ENCODE measurements around the gene TRIM9.

TRIM9 gene

GRCh38 chr14:51068268-51068667, 26.6 kb downstream of the TRIM9 start:
- no peak overlapping the region for H3K4me3 ChIP-seq (ENCODE audit: low read depth, low read length)
- no peak for TF ChIP-seq CTCF (IDR thresholded peaks at IDR 0.05; ENCODE audit: control insufficient read depth, extremely low read depth, insufficient read depth)

GRCh38 chr14:51067295-51067694, 27.6 kb downstream of the TRIM9 start:
- DNase-seq (ENCODE audit: low read depth), result no peak
- H3K4me3 ChIP-seq (ENCODE audit: low read depth, low read length), result no peak overlapping the region
- TF ChIP-seq CTCF (IDR thresholded peaks at IDR 0.05; ENCODE audit: control insufficient read depth, extremely low read depth, insufficient read depth), result no peak

More at GRCh38 chr14:51068268-51068667, 26.6 kb downstream of the TRIM9 start:
- no peak for DNase-seq (ENCODE audit: low read depth)

GRCh38 chr14:51066576-51066975, 28.3 kb downstream of the TRIM9 start:
- DNase-seq (ENCODE audit: low read depth), result no peak
- no peak for TF ChIP-seq CTCF (IDR thresholded peaks at IDR 0.05; ENCODE audit: control insufficient read depth, extremely low read depth, insufficient read depth)
- no peak overlapping the region for H3K4me3 ChIP-seq (ENCODE audit: low read depth, low read length)

GRCh38 chr14:51059032-51059431, 35.9 kb downstream of the TRIM9 start:
- no peak for TF ChIP-seq CTCF (IDR thresholded peaks at IDR 0.05; ENCODE audit: control insufficient read depth, extremely low read depth, insufficient read depth)
- DNase-seq (ENCODE audit: low read depth), result no peak

GRCh38 chr14:51058382-51058781, 36.5 kb downstream of the TRIM9 start:
- no peak for DNase-seq (ENCODE audit: low read depth)
- no peak for TF ChIP-seq CTCF (IDR thresholded peaks at IDR 0.05; ENCODE audit: control insufficient read depth, extremely low read depth, insufficient read depth)
- H3K4me3 ChIP-seq (ENCODE audit: low read depth, low read length), result no peak overlapping the region

More at GRCh38 chr14:51059032-51059431, 35.9 kb downstream of the TRIM9 start:
- H3K4me3 ChIP-seq (ENCODE audit: low read depth, low read length), result no peak overlapping the region

GRCh38 chr14:51056421-51056820, 38.5 kb downstream of the TRIM9 start:
- TF ChIP-seq CTCF (IDR thresholded peaks at IDR 0.05; ENCODE audit: control insufficient read depth, extremely low read depth, insufficient read depth), result no peak
- DNase-seq (ENCODE audit: low read depth), result no peak
- no peak overlapping the region for H3K4me3 ChIP-seq (ENCODE audit: low read depth, low read length)

GRCh38 chr14:51053157-51053556, 41.7 kb downstream of the TRIM9 start:
- no peak for TF ChIP-seq CTCF (IDR thresholded peaks at IDR 0.05; ENCODE audit: control insufficient read depth, extremely low read depth, insufficient read depth)
- H3K4me3 ChIP-seq (ENCODE audit: low read depth, low read length), result no peak overlapping the region
- no peak for DNase-seq (ENCODE audit: low read depth)

Measured in LNCaP clone FGC (cell line).